OCI-LY7 (cell line): ENCODE data around the gene ELP4. TPM values are rescaled to one million over a fixed set of nuclear protein-coding genes. Genes with fewer than 3 reads are reported as not detected.

Source experiments
- BruUV-seq: library from RNA; stranded (reverse); fragments of 400-500 nt; replicated peaks from 2 replicates; lab custom pipeline; 2021; lab: Mats Ljungman, UMichigan
- CTCF ChIA-PET: fragments of 300-600 bp; sonication (Branson Sonifier 250); formaldehyde crosslinking; loops from one replicate; lab custom pipeline; 2022; ENCODE audit warnings: antibody characterized with exemption; ENCODE audit not compliant: unreplicated experiment; lab: Charles Lee
- POLR2A ChIA-PET: fragments of 300-600 bp; sonication (Branson Sonifier 250); formaldehyde crosslinking; loops from one replicate; lab custom pipeline; 2022; ENCODE audit warnings: antibody characterized with exemption; lab: Charles Lee
- DNase-seq: peaks from one replicate; pipeline ENCODE4 v3.0.0-alpha.2; 2015; ENCODE audit warnings: low spot score
- H2AFZ ChIP-seq: fragments of 200-600 bp; sonication (generic), shearing (Covaris generic); 2 replicates; pipeline ENCODE4 v1.6.1; 2014; ENCODE audit warnings: mild to moderate bottlenecking, antibody characterized with exemption, low read length, moderate library complexity
- H3K27ac ChIP-seq: fragments of 200-600 bp; sonication (generic); 2 replicates; pipeline ENCODE4 v1.5.1; 2014; ENCODE audit warnings: mixed run types, low read depth, mild to moderate bottlenecking, moderate library complexity, low read length, inconsistent platforms; ENCODE audit not compliant: poor library complexity, severe bottlenecking
- H3K36me3 ChIP-seq: fragments of 200-600 bp; sonication (generic); 2 replicates; pipeline ENCODE4 v1.6.1; 2014; ENCODE audit warnings: mild to moderate bottlenecking, antibody characterized with exemption, low read length, moderate library complexity, mixed read lengths; ENCODE audit not compliant: insufficient read depth
- H3K4me1 ChIP-seq: fragments of 200-600 bp; sonication (generic); 2 replicates; pipeline ENCODE4 v1.5.1; 2014; ENCODE audit warnings: mild to moderate bottlenecking, low read length; ENCODE audit not compliant: insufficient read depth, poor library complexity, severe bottlenecking
- H3K4me2 ChIP-seq: fragments of 200-600 bp; sonication (generic); 2 replicates; pipeline ENCODE4 v1.6.1; 2014; ENCODE audit warnings: mild to moderate bottlenecking, low read length
- H3K4me3 ChIP-seq: fragments of 200-600 bp; sonication (generic); 2 replicates; pipeline ENCODE4 v1.5.1; 2014; ENCODE audit warnings: mild to moderate bottlenecking, low read depth, low read length; ENCODE audit not compliant: poor library complexity, severe bottlenecking
- H3K79me2 ChIP-seq: fragments of 200-600 bp; sonication (generic); 2 replicates; pipeline ENCODE4 v1.6.1; 2016; ENCODE audit warnings: low read depth, mild to moderate bottlenecking, low read length, moderate library complexity, mixed read lengths; ENCODE audit not compliant: insufficient read depth
- H3K9me2 ChIP-seq: fragments of 200-600 bp; sonication (generic); 2 replicates; pipeline ENCODE4 v1.6.1; 2016; ENCODE audit warnings: mild to moderate bottlenecking, low read length, mixed read lengths; ENCODE audit not compliant: insufficient read depth
- H3K9me3 ChIP-seq: fragments of 200-600 bp; sonication (generic); 2 replicates; pipeline ENCODE4 v1.6.1; 2014; ENCODE audit warnings: mild to moderate bottlenecking, mixed run types, low read length, mixed read lengths
- H4K20me1 ChIP-seq: fragments of 200-600 bp; sonication (generic); 2 replicates; pipeline ENCODE4 v1.6.1; 2014; ENCODE audit warnings: mild to moderate bottlenecking, antibody characterized with exemption, low read length, moderate library complexity, mixed read lengths; ENCODE audit not compliant: insufficient read depth
- EZH2phosphoT487 ChIP-seq: fragments of 200-600 bp; sonication (generic); IDR thresholded peaks from 2 replicates; pipeline ENCODE4 v1.6.1; 2018; ENCODE audit warnings: low read depth, borderline replicate concordance, mild to moderate bottlenecking, mixed run types, antibody characterized with exemption, low read length, moderate library complexity, mixed read lengths
- intact Hi-C: fragments of 100-400 bp; cut with micrococcal nuclease; formaldehyde crosslinking; loops from one replicate; pipeline ENCODE4 v1.10.0; 2022; ENCODE audit not compliant: unreplicated experiment
- total RNA-seq, 2 experiments: library from RNA; depleted of rRNA in 1 of 2; stranded (reverse); fragments of >200 nt in 1 of 2; shearing (Covaris generic) in 1 of 2; gene quantifications; 2 replicates each; pipeline ENCODE4 v1.2.3, GENCODE V29; 2014 to 2022
- TF ChIP-seq, protein P1 (sequence below): fragments of 200-600 bp; sonication (generic); conservative IDR thresholded peaks from 2 replicates; pipeline ENCODE4 v1.5.1; 2014; ENCODE audit warnings: mild to moderate bottlenecking, antibody characterized with exemption, low read length, moderate library complexity, mixed read lengths

ELP4 gene
- total RNA-seq, 2 experiments from 2014 or later = 27.6 to 32.7 TPM

GRCh38 chr11:31535479-31535878, 25.9 kb downstream of the ELP4 start:
- no peak for TF ChIP-seq EZH2phosphoT487
- TF ChIP-seq, protein P1, sequence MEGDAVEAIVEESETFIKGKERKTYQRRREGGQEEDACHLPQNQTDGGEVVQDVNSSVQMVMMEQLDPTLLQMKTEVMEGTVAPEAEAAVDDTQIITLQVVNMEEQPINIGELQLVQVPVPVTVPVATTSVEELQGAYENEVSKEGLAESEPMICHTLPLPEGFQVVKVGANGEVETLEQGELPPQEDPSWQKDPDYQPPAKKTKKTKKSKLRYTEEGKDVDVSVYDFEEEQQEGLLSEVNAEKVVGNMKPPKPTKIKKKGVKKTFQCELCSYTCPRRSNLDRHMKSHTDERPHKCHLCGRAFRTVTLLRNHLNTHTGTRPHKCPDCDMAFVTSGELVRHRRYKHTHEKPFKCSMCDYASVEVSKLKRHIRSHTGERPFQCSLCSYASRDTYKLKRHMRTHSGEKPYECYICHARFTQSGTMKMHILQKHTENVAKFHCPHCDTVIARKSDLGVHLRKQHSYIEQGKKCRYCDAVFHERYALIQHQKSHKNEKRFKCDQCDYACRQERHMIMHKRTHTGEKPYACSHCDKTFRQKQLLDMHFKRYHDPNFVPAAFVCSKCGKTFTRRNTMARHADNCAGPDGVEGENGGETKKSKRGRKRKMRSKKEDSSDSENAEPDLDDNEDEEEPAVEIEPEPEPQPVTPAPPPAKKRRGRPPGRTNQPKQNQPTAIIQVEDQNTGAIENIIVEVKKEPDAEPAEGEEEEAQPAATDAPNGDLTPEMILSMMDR = no peak
- CTCF ChIA-PET = no interaction called here
- Histone ChIP-seq H3K36me3 (peaks cover 10% of the 10 kb centered on the region; the same call in 1 of the 2 replicates), H3K79me2 (no peaks in the 10 kb centered on the region), H3K4me2 (no peak overlapping the region), H3K4me3 (no peak overlapping the region), H3K9me2 (no peaks in the 10 kb centered on the region), H4K20me1 (no peaks in the 10 kb centered on the region), H3K4me1 (no peaks in the 10 kb centered on the region), H2AFZ (no peak overlapping the region), H3K9me3 (no peaks in the 10 kb centered on the region), H3K27ac (no peak overlapping the region)
- POLR2A ChIA-PET = no interaction called here
- intact Hi-C loops = no loop called here
- no TSS peak for BruUV-seq
- no peak for DNase-seq

- TF ChIP-seq, protein P1 = no peak
- TF ChIP-seq EZH2phosphoT487 = no peak
- Histone ChIP-seq H3K9me3 (no peaks in the 10 kb centered on the region), H3K4me2 (no peak overlapping the region), H3K4me1 (no peaks in the 10 kb centered on the region), H3K36me3 (peaks cover 31% of the 10 kb centered on the region), H3K9me2 (no peaks in the 10 kb centered on the region), H2AFZ (no peak overlapping the region), H3K4me3 (no peak overlapping the region), H3K79me2 (no peaks in the 10 kb centered on the region), H4K20me1 (no peaks in the 10 kb centered on the region), H3K27ac (no peak overlapping the region)
- no TSS peak for BruUV-seq
- intact Hi-C loops = no loop called here
- no peak for DNase-seq
- POLR2A ChIA-PET = interaction anchor here (1.1 kb wide), 1 partner anchor 9 kb away, joined by 3 read pairs; no protein-coding TSS in a partner anchor
- CTCF ChIA-PET = no interaction called here
Observed at GRCh38 chr11:31542862-31543261, 33.3 kb downstream of the ELP4 start.

GRCh38 chr11:31555938-31556337, 46.4 kb downstream of the ELP4 start:
- ChIA-PET CTCF (no interaction called here), POLR2A (no interaction called here)
- no peak overlapping the region for H2AFZ ChIP-seq
- H3K4me1 ChIP-seq = no peaks in the 10 kb centered on the region
- no TSS peak for BruUV-seq
- H3K36me3 ChIP-seq = no peaks in the 10 kb centered on the region
- no peak for DNase-seq
- H3K9me3 ChIP-seq = no peaks in the 10 kb centered on the region
- H4K20me1 ChIP-seq = peaks cover 2% of the 10 kb centered on the region; the same call in 1 of the 2 replicates
- no peaks in the 10 kb centered on the region for H3K79me2 ChIP-seq
- TF ChIP-seq, protein P1 = no peak
- TF ChIP-seq EZH2phosphoT487 = no peak
- intact Hi-C loops = no loop called here
- no peak overlapping the region for H3K4me2 ChIP-seq
- H3K9me2 ChIP-seq = no peaks in the 10 kb centered on the region
- H3K4me3 ChIP-seq = no peak overlapping the region
- H3K27ac ChIP-seq = no peak overlapping the region
